ENCODE data around the gene ZNRF1. TPM values are rescaled to one million over a fixed set of nuclear protein-coding genes. Genes with fewer than 3 reads are reported as not detected.

ZNRF1 gene
- total RNA-seq, 1 experiment from 2014 or later, result 10.5 TPM

DNA sequence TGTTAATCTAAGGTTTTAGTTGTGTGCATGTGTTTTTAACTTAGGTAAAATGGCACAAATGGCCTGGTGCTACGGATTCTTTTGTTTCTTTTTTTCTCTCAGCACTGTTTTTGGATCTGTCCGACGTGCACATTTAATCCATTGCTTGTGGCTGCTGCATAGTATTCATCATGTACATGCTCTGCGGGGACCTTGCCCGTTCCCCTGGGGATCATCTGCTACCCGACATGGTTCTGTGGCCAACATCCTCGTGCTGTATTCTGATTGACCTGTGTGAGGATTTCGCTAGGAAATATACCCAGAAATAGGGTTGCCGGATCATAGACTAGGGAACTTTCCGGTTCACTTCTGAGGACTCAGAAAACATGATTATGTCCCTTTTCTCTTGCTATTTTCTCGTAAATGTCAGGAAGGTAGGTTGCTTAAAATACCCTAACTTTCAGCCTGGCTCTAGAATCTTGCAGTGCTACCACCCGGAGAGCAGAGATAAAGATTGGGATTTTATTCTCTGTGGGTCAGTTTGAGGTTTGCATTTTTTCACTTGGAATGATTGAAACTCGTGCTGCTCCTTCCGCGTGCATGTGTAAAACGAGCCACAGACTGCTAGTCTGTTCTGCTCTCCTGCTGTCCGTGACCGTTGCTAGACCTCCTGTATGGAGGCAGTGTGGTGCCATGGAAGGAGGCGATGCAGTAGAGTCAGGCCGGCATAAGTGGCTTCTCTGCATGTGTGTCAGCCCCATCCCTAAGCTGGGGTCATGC, 74.9 kb downstream of the ZNRF1 start:
- CTCF ChIA-PET, result interaction anchor here (0.7 to 0.9 kb wide), 2 partner anchors 12 kb away, joined by 4 to 6 read pairs; no protein-coding TSS in a partner anchor
- no peak overlapping the region for H3K27ac Mint-ChIP-seq (ENCODE audit: low read depth, unreplicated experiment)
- TF ChIP-seq, protein P1, sequence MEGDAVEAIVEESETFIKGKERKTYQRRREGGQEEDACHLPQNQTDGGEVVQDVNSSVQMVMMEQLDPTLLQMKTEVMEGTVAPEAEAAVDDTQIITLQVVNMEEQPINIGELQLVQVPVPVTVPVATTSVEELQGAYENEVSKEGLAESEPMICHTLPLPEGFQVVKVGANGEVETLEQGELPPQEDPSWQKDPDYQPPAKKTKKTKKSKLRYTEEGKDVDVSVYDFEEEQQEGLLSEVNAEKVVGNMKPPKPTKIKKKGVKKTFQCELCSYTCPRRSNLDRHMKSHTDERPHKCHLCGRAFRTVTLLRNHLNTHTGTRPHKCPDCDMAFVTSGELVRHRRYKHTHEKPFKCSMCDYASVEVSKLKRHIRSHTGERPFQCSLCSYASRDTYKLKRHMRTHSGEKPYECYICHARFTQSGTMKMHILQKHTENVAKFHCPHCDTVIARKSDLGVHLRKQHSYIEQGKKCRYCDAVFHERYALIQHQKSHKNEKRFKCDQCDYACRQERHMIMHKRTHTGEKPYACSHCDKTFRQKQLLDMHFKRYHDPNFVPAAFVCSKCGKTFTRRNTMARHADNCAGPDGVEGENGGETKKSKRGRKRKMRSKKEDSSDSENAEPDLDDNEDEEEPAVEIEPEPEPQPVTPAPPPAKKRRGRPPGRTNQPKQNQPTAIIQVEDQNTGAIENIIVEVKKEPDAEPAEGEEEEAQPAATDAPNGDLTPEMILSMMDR (IDR thresholded peaks at IDR 0.05; ENCODE audit: unreplicated experiment), result no peak

DNA sequence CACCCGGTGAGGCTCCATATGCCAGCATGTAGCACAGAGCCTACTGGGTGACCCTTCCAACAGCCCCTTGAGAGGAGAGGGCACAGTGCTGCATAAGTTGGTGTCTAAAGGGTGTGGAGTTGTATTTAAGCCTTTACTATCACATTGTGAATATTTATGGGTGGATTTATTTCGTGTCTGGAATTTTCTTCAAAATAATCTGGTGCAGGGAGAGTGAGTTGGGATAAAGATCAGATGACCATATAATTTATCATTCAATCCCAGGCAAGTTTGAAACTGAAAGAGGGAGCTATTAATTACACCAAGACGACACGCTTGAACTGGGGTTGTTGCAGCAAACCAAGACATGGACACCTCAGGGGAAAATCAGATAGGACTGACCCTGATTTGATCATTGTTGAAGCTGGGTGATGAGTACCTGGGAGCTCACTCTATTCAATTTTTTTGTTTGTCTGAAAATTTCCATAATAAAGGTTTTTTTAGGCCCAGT, 75.5 kb downstream of the ZNRF1 start:
- TF ChIP-seq, protein P1 (IDR thresholded peaks at IDR 0.05; ENCODE audit: unreplicated experiment), result no peak
- Mint-ChIP-seq H3K9me3 (ENCODE audit: unreplicated experiment) (no peaks in the 10 kb centered on the region), H3K27ac (ENCODE audit: low read depth, unreplicated experiment) (no peak overlapping the region), H3K4me1 (ENCODE audit: insufficient read depth, unreplicated experiment) (no peaks in the 10 kb centered on the region), H3K36me3 (ENCODE audit: insufficient read depth, unreplicated experiment) (no peaks in the 10 kb centered on the region), H3K4me3 (ENCODE audit: unreplicated experiment) (no peak overlapping the region), H3K27me3 (ENCODE audit: insufficient read depth, unreplicated experiment) (no peaks in the 10 kb centered on the region)
- CTCF ChIA-PET, result interaction anchor here (0.6 to 0.9 kb wide), 3 partner anchors 13 to 76 kb away, joined by 3 to 4 read pairs (median 4); no protein-coding TSS in a partner anchor
- DNase-seq (ENCODE audit: unreplicated experiment), result no peak
- intact Hi-C loops (cut with micrococcal nuclease), result no loop called here
- BruUV-seq (replicated peaks), result no TSS peak
- POLR2A ChIA-PET, result no interaction called here

More for the DNA sequence above, 74.9 kb downstream of the ZNRF1 start:
- intact Hi-C loops (cut with micrococcal nuclease), result no loop called here
- Mint-ChIP-seq H3K4me3 (ENCODE audit: unreplicated experiment) (no peak overlapping the region), H3K27me3 (ENCODE audit: insufficient read depth, unreplicated experiment) (no peaks in the 10 kb centered on the region), H3K9me3 (ENCODE audit: unreplicated experiment) (no peaks in the 10 kb centered on the region), H3K4me1 (ENCODE audit: insufficient read depth, unreplicated experiment) (no peaks in the 10 kb centered on the region), H3K36me3 (ENCODE audit: insufficient read depth, unreplicated experiment) (no peaks in the 10 kb centered on the region)
- POLR2A ChIA-PET, result no interaction called here
- BruUV-seq (replicated peaks), result no TSS peak
- no peak for DNase-seq (ENCODE audit: unreplicated experiment)

DNA sequence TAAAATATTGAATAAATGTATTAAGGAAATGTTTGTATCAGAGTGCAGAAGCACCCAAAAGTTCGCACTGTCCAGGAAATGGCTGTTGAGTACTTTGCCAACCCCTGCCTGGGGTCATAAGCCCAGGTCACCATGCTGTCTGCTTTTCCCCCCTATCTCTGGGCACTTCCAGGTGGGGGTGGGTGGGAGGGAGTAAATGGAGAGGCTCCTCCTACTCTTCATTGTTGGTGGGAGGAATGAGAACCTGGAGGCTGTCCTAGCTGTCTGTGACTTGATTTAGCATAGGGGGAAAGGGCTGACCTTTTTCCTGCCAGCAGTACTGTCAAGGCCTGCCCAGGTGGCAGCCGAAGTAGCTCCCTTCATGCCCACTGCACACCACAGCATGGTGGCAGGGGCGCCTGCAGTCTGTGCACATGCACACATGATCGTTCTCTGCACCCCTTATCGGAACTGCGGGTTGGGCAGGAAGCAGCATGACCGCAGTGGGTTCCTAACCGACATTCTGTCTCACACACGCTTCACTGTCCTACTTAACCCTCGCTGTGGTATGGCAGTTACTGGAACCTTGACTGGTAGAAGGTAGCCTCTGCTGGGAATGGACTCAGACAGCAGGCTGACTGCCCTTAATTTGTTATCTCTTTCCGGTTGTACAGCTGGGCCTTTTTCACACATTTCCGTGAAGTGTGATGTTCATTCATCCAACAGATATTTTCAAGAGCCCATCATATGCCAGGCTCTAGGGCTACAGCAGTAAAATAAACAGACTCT, 76.3 kb downstream of the ZNRF1 start:
- Mint-ChIP-seq H3K4me1 (ENCODE audit: insufficient read depth, unreplicated experiment) (no peaks in the 10 kb centered on the region), H3K27me3 (ENCODE audit: insufficient read depth, unreplicated experiment) (no peaks in the 10 kb centered on the region), H3K27ac (ENCODE audit: low read depth, unreplicated experiment) (no peak overlapping the region), H3K9me3 (ENCODE audit: unreplicated experiment) (no peaks in the 10 kb centered on the region), H3K4me3 (ENCODE audit: unreplicated experiment) (no peak overlapping the region), H3K36me3 (ENCODE audit: insufficient read depth, unreplicated experiment) (no peaks in the 10 kb centered on the region)
- POLR2A ChIA-PET, result no interaction called here
- DNase-seq (ENCODE audit: unreplicated experiment), result no peak
- intact Hi-C loops (cut with micrococcal nuclease), result no loop called here
- CTCF ChIA-PET, result interaction anchor here (0.6 to 0.8 kb wide), 2 partner anchors 75 to 77 kb away, joined by 3 to 4 read pairs; no protein-coding TSS in a partner anchor
- BruUV-seq (replicated peaks), result no TSS peak
- TF ChIP-seq, protein P1 (IDR thresholded peaks at IDR 0.05; ENCODE audit: unreplicated experiment), result no peak

DNA sequence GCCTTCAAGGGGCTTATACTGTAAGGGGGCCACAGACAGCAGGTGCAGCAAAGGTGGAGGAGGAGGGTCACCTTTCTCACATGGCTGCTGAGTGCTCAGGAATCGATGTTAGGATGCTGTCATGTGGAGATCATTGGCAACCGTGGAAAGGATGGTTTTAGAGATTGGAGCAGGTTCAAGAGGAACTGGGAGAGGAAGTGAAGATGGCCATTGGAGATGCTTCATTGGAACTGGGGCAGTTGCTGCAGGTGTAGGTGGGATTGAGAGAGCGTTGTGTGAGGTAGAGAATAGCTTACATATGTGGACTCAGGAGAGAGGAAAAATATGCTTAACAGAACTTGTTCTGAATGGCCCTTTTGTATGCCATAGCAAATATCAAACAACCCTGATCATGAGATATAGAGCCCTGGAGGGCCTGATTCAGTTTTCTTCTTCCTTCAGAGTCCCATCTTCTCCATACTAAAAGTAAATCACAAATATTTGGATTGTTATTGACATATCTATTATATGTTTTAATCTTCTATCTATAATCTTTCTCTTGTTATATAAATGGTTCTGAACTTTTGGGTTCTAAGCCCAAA, 77.0 kb downstream of the ZNRF1 start:
- TF ChIP-seq, protein P1 (IDR thresholded peaks at IDR 0.05; ENCODE audit: unreplicated experiment), result no peak
- Mint-ChIP-seq H3K4me1 (ENCODE audit: insufficient read depth, unreplicated experiment) (no peaks in the 10 kb centered on the region), H3K9me3 (ENCODE audit: unreplicated experiment) (no peaks in the 10 kb centered on the region), H3K36me3 (ENCODE audit: insufficient read depth, unreplicated experiment) (no peaks in the 10 kb centered on the region), H3K27ac (ENCODE audit: low read depth, unreplicated experiment) (no peak overlapping the region), H3K27me3 (ENCODE audit: insufficient read depth, unreplicated experiment) (no peaks in the 10 kb centered on the region), H3K4me3 (ENCODE audit: unreplicated experiment) (no peak overlapping the region)
- intact Hi-C loops (cut with micrococcal nuclease), result no loop called here
- POLR2A ChIA-PET, result no interaction called here
- DNase-seq (ENCODE audit: unreplicated experiment), result no peak
- no TSS peak for BruUV-seq (replicated peaks)
- CTCF ChIA-PET, result no interaction called here

Data from MCF 10A (cell line).